Measurements from ENCODE around the gene MRC1. TPM values are rescaled to one million over a fixed set of nuclear protein-coding genes. Genes with fewer than 3 reads are reported as not detected.

Gene MRC1
- total RNA-seq, 1 donor from 2014 or later, result 1.2 TPM

- no peak for ATAC-seq
These were observed 39.5 kb downstream of the MRC1 start for GRCh38 chr10:17848646-17849045.

GRCh38 chr10:17850501-17850900 lies 41.4 kb downstream of the MRC1 start:
- ATAC-seq, result no peak

GRCh38 chr10:17851611-17852010 lies 42.5 kb downstream of the MRC1 start:
- ATAC-seq, result no peak

DNA sequence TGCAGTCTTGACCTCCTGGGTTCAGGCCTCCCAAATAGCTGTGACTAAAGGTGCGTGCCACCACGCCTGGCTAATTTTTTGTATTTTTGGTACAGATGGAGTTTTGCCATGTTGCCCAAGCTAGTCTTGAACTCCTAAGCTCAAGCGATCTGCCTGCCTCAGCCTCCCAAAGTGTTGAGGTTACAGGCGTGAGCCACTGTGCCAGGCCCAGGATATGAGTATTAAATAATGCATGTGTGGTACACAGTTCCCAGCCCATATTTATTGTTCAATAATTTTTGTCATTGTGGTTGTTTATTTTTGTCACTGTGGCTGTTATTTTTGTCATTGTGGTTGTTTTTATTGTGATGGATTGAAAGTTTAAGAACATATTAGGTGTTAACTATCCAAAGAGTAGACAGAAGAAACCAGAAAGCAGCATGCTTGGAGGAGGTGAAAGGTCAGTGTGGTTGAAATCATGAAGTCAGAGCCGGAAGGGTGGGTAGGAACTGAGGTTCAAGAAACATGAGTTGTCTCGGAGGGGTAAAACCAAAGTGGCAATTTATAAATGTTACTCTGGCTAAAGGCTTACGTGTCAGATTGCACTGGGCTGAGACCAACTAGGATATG lies 45.0 kb downstream of the MRC1 start:
- ATAC-seq, result no peak

GRCh38 chr10:17857040-17857439 lies 47.9 kb downstream of the MRC1 start:
- no peak for ATAC-seq

- ATAC-seq, result no peak
These were observed 50.5 kb downstream of the MRC1 start for GRCh38 chr10:17859492-17860156.

DNA sequence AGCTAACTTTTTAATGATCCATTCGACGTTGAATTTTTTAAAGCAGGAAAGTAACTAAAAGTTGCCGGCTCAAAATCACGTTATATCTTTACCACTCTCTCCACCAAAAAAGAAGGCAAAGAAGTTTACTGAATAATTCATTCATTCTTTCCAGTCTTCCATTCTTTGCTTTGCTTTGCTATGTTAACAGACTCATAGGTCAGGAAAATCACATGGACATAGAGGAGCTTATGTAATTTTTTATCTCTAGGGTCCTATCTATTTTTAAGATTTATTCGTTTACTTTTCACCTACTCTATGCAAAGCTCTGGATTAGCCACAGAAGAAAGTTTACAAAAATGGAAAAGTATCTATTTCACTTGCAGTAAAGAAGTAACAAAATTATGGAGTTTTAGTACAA lies 52.6 kb downstream of the MRC1 start:
- no peak for ATAC-seq

DNA sequence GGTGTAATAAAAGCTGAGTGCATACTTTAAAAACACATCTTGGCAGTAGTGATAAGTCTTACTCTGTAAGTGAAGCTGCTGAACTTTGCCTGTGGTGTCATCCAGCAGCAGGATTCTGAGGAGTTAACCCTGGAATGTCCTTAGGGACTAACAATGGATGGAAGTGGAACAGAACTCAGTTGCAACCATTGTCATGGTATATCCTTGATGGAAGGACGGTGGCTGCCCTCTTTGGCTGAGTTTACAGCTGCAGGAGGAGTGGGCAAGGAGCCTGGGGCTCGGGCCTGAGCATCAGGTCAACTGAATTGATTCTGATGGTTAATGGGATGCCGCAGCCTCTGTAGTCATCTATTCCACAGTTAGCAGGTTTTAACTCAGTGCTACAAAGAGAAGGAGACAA lies 56.2 kb downstream of the MRC1 start:
- no peak for ATAC-seq

- ATAC-seq, result no peak
These were observed 57.2 kb downstream of the MRC1 start for GRCh38 chr10:17866346-17866745.

DNA sequence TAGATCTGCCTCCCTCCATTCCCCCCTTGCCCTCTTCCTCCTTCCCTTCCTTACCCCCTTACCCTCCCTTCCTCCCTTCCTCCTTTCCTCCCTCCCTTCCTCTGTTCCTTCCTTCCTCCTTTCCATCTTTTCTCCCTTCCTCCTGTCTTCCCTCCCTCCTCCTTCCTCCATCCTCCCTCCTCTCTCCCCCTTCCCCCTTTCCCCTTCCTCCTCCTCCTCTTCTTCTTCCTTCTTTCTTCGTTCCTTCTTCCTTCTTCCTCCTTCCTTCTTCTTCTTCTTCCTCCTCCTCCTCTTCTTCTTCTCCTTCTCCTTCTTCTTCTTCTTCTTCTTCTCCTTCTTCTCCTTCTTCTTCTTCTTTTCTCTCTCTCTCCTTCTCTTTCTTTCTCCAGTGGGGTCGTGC lies 57.9 kb downstream of the MRC1 start:
- ATAC-seq, result no peak

GRCh38 chr10:17871036-17871435 lies 61.9 kb downstream of the MRC1 start:
- no peak for ATAC-seq

DNA sequence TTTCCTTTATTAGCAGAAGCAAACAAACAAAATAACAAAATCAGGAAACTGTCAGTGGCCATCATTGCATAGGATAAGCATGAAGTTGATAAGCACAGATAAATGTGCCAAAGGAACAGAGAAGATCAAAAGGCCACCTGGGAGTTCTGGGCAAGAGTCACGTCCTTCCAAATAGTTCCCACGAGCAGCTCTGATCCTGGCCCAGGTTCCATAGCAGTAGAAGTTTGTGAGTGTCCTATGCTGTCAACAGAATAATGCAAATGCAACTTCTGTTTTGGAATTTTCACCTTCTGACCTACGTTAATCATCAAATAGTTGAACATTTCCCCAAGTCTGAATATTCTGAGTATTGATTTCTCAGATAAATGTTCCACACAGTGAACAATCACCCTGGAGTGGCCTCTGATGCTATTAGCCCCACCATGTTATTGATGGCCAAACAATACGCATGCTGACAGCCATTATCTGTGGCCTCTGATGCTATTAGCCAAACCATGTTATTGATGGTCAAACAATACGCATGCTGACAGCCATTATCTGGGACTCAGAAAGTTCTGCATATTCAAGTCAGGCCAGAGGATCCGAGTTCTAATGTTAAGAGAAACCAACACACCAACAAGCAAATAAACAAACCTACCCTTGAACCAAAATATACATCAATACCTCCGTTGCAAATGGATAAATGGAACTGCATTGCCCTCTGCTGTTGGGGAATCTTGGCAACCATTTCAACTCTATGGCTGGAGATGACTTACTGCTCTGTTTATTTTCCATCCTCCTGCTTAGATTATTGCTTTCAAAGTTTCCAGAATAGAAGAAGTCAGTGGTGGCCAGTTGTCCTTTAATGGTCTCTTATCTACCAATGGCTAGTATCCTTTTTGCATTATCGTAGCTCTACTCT lies 63.3 kb downstream of the MRC1 start:
- ATAC-seq, result no peak

- ATAC-seq, result no peak
These were observed 64.8 kb downstream of the MRC1 start for GRCh38 chr10:17873946-17874345.

DNA sequence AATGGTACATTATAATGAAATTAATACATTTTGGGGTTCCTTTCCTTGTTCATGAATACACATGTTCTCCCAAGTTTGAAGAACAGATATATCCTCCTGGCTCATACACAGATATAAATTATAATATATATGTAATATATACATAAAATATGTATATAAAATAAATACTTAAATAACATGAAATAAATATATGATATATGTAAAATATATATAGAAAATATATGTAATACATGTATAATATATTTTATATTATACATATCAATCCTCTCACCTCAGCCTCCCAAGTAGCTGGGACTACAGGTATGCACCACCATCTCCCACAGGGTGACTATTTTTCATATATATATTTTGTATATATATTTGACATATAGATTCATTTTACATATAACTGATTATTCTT lies 68.0 kb downstream of the MRC1 start:
- no peak for ATAC-seq

- ATAC-seq, result no peak
These were observed 69.7 kb downstream of the MRC1 start for GRCh38 chr10:17878896-17879295.

GRCh38 chr10:17880601-17881000 lies 71.5 kb downstream of the MRC1 start:
- ATAC-seq, result no peak

GRCh38 chr10:17882557-17882956 lies 73.4 kb downstream of the MRC1 start:
- no peak for ATAC-seq

- no peak for ATAC-seq
These were observed 74.5 kb downstream of the MRC1 start for GRCh38 chr10:17883621-17884020.

DNA sequence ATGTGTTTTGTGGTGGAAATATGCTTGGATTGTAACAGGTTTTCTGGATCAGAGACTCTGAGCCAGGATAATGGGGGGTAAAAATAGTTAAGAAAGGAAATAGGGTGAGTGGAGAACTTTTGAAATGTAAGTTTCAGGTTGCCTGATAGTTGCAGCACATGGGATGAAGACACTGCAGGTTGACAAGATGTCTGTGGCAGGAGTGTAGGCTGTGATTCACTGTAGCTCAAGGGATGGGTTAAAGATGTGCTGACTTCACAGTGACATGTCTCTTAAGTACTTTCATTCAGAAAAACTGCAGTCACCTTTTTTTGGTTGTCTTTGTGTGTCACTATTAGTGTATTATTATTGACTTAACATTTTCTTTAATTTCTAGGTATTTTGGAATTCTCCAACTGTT lies 79.0 kb downstream of the MRC1 start:
- ATAC-seq, result no peak

DNA sequence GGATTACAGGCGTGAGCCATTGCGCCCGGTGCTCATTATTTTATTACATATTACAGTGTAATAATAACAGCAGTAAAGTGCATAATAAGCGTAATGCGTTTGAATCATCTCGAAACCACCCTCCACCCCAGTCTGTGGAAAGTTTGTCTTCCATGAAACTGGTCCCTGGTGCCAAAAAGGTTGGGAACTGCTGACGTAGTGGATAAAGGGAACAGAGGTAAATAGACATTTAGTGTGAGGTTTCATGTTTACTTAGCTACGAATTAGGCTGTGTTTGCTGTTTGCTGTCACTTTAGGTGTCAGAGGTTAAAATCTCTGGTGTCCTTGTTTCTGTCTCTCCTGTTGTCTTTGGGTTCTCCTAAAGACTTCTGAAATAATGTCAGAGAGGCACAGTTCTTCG lies 82.3 kb downstream of the MRC1 start:
- no peak for ATAC-seq

DNA sequence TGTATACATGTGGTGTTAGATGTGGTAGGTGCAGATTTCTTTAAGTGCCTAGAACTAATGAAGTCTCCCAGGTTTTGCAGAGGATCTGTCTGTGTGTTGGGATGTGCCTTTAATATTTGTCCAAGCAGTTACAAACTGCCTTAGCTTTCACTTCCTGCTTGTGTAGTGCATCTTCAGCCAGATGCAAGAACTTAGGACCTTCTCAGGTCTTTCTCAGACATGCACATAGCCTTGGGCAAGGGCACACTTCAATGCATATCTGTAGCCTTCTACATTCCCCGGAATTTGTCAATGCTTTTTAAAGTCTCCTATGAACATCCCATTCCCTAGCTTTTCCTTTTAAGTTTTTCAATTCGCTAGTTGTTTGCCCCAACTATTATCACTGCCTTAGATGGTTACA lies 95.4 kb downstream of the MRC1 start:
- no peak for ATAC-seq

DNA sequence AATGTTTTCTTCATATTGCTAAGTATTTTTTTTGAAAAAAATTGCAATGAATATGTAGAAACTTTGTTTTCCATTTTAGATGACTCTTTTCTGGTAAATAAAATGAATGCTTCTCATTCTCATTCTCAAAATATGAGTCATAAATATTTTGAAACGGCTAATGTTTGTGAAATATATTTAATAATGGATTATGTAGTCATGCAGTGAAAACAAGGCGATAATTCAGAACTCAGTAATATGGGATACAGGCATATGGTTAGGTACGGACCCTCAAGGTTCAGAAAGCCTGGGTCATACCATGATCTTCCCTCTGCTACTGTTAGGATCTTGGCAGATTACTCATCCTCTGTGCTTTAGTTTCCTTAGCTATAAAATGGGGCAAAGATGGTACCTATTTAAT lies 96.3 kb downstream of the MRC1 start:
- no peak for ATAC-seq

DNA sequence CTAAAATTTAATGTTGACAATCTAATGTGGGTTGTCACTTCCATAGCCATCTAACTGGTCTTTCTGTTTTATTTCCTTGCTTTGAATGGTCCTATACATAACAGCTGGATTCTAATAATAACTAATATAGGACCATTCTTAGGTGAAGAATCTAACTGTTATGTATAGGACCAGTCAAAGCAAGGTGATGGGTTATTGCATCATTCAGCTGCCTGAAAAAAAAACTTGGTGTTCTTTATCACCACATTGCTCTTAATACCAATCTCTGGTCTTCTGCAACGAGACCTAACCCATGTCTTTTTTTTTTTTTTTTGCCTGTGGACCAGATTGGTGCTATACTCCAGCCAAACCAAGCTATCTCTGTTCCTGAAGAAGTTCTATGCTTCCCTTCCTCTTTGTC lies 96.9 kb downstream of the MRC1 start:
- no peak for ATAC-seq

GRCh38 chr10:17907641-17908040 lies 98.5 kb downstream of the MRC1 start:
- no peak for ATAC-seq
